Measurements from ENCODE around the gene EEF1G. TPM values are rescaled to one million over a fixed set of nuclear protein-coding genes. Genes with fewer than 3 reads are reported as not detected.
A peak's percentile ranks its signal among the peaks of the same experiment; 100 is the strongest.

The EEF1G gene
- total and polyA plus RNA-seq, 2 of the 13 experiments (the other 11 are each of a cell fraction or from before 2014, with no cell fraction given) = 1,787 to 2,144 TPM

GRCh38 chr11:62593434-62594044 is 19.8 kb upstream of the EEF1G start (continued):
- TF ChIP-seq ZBTB38 (CRISPR knock-in tag; IDR thresholded peaks at IDR 0.05) = peak; percentile 54; the same call in 1 of the 2 replicates
- no peak for TF ChIP-seq LCORL (IDR thresholded peaks at IDR 0.05)
- no peak for TF ChIP-seq LCORL (CRISPR knock-in tag; IDR thresholded peaks at IDR 0.05)
- TF ChIP-seq POLR2G (IDR thresholded peaks at IDR 0.05; ENCODE audit: low read depth, low read length) = peak; percentile 13; the same call in 1 of the 2 replicates
- TF ChIP-seq CTCF (CRISPR knock-in tag; IDR thresholded peaks at IDR 0.05) = peak; percentile 85
- TF ChIP-seq PATZ1 (CRISPR knock-in tag; IDR thresholded peaks at IDR 0.05) = peak; percentile 36; the same call in 1 of the 2 replicates
- TF ChIP-seq MXI1 (IDR thresholded peaks at IDR 0.05; ENCODE audit: borderline replicate concordance, low read depth, low read length) = 0 out of 3 replicates have a peak, but pooled peaks have one; percentile 26
- peak; percentile 10 for TF ChIP-seq TEAD3 (CRISPR knock-in tag; optimal IDR thresholded peaks at IDR 0.05; ENCODE audit: borderline replicate concordance)
- TF ChIP-seq SAP130 (CRISPR knock-in tag; IDR thresholded peaks at IDR 0.05; ENCODE audit: low read depth) = peak; percentile 55; the same call in 1 of the 2 replicates

Measured in HepG2 (cell line).